ENCODE measurements around the gene AOPEP. TPM values are rescaled to one million over a fixed set of nuclear protein-coding genes. Genes with fewer than 3 reads are reported as not detected.

The AOPEP gene
- total RNA-seq, 1 experiment from 2014 or later = 15.0 TPM

GRCh38 chr9:95040106-95040505 lies 313.6 kb downstream of the AOPEP start:
- Histone ChIP-seq H3T11ph (ENCODE audit: low read length) (no peak overlapping the region), H3K27ac (ENCODE audit: insufficient read length, low read depth, low read length) (no peak overlapping the region), H2BK15ac (ENCODE audit: low read depth, low read length) (no peak overlapping the region), H4K8ac (replicated peaks; ENCODE audit: insufficient read length, low read depth, low read length) (no peak overlapping the region), H2BK120ac (ENCODE audit: low read depth, low read length, poor library complexity, severe bottlenecking) (no peak overlapping the region), H2AFZ (ENCODE audit: low read length) (no peak overlapping the region), H4K91ac (ENCODE audit: insufficient read length, low read depth, low read length) (no peak overlapping the region), H3K79me2 (ENCODE audit: insufficient read depth, low read length) (no peaks in the 10 kb centered on the region), H3K14ac (ENCODE audit: insufficient read depth, low read length) (no peak overlapping the region), H4K20me1 (ENCODE audit: control insufficient read depth, insufficient read depth, insufficient read length) (no peaks in the 10 kb centered on the region), H3K27me3 (ENCODE audit: insufficient read depth, low read length) (no peaks in the 10 kb centered on the region), H3K56ac (ENCODE audit: insufficient read length, low read depth, low read length) (no peak overlapping the region), H3K4ac (ENCODE audit: low read depth, low read length) (no peak overlapping the region), H3K4me2 (ENCODE audit: insufficient read depth, insufficient read length, low read length) (no peak overlapping the region), H3K79me1 (ENCODE audit: insufficient read depth, low read depth, low read length, poor library complexity, severe bottlenecking) (no peaks in the 10 kb centered on the region), H3K23me2 (ENCODE audit: insufficient read length, low read depth, low read length, poor library complexity, severe bottlenecking) (no peaks in the 10 kb centered on the region), H2BK5ac (ENCODE audit: insufficient read length, low read length) (no peak overlapping the region), H4K5ac (ENCODE audit: insufficient read length, low read depth, low read length) (no peak overlapping the region), H3K4me1 (ENCODE audit: insufficient read depth, low read length) (no peaks in the 10 kb centered on the region; the same call in 1 of the 2 replicates), H2BK20ac (ENCODE audit: low read depth, low read length, poor library complexity, severe bottlenecking) (no peak overlapping the region), H3K23ac (ENCODE audit: insufficient read length, low read depth, low read length) (no peak overlapping the region), H3K9me3 (ENCODE audit: control insufficient read depth, low read depth, low read length) (no peaks in the 10 kb centered on the region), H3K9ac (ENCODE audit: extremely low read depth, insufficient read length, low read length) (no peak overlapping the region), H3K18ac (ENCODE audit: insufficient read length, low read depth, low read length) (no peak overlapping the region), H2BK12ac (ENCODE audit: insufficient read length, low read depth, low read length) (no peak overlapping the region), H2AK5ac (ENCODE audit: insufficient read length, low read length) (no peak overlapping the region)
- Mint-ChIP-seq H3K27ac (no peak overlapping the region), H3K9me3 (no peaks in the 10 kb centered on the region), H3K4me1 (peaks cover 11 to 18% of the 10 kb centered on the region in 2 experiments), H3K27me3 (ENCODE audit: low read depth) (peaks cover 3% of the 10 kb centered on the region; the same call in 1 of the 2 replicates), H3K36me3 (ENCODE audit: insufficient read depth in 1 of 3, low read depth in 3 of 3) (no peaks in the 10 kb centered on the region), H3K4me3 (no peak overlapping the region)
- DNase-seq = no peak
- TF ChIP-seq CTCF (conservative IDR thresholded peaks at IDR 0.05) = no peak
- no CpG with 5 or more reads among the region's 5 CpGs for WGBS (ENCODE audit: extremely low coverage, insufficient read length, low lambda C conversion rate)
